IMR-90 (cell line): Measurements from ENCODE around the gene SDHD. TPM values are rescaled to one million over a fixed set of nuclear protein-coding genes. Genes with fewer than 3 reads are reported as not detected.

Source experiments
- ATAC-seq: fragments of 200-7000 bp; cut with Tn5 transposase; 2 replicates; pipeline ENCODE4 v1.9.1; 2020; ENCODE audit warnings: low read depth, mild to moderate bottlenecking, moderate library complexity
- BruUV-seq: library from RNA; stranded (reverse); fragments of 400-500 nt; replicated peaks from 2 replicates; lab custom pipeline; 2021; lab: Mats Ljungman, UMichigan
- CTCF ChIA-PET: fragments of 300-600 bp; formaldehyde crosslinking; extraction: SDS; loops from one replicate; lab custom pipeline; 2021; ENCODE audit warnings: antibody characterized with exemption; lab: Yijun Ruan, JAX
- POLR2A ChIA-PET: fragments of 300-600 bp; sonication (Branson Sonifier 250); formaldehyde crosslinking; loops from one replicate; lab custom pipeline; 2022; ENCODE audit warnings: antibody characterized with exemption; ENCODE audit not compliant: unreplicated experiment; lab: Charles Lee
- DNase-seq: peaks from one replicate; pipeline ENCODE4 v3.0.0; 2013
- H2AFZ ChIP-seq: replicated peaks from 2 replicates; pipeline ENCODE3; 2013; ENCODE audit warnings: low read length, mild to moderate bottlenecking; ENCODE audit not compliant: poor library complexity
- H2AK5ac ChIP-seq: 2 replicates; pipeline ENCODE4 v1.6.1; 2013; ENCODE audit warnings: low read depth, low read length, inconsistent platforms
- H2AK9ac ChIP-seq: replicated peaks from 2 replicates; pipeline ENCODE3; 2013; ENCODE audit warnings: mild to moderate bottlenecking, low read depth, low read length, moderate library complexity; ENCODE audit not compliant: poor library complexity
- H2BK120ac ChIP-seq: 2 replicates; pipeline ENCODE4 v1.6.1; 2013; ENCODE audit warnings: low read depth, low read length, inconsistent platforms
- H2BK15ac ChIP-seq: 3 replicates; pipeline ENCODE4 v1.6.1; 2013; ENCODE audit warnings: low read depth, low read length, inconsistent platforms
- H2BK20ac ChIP-seq: 2 replicates; pipeline ENCODE4 v1.6.1; 2013; ENCODE audit warnings: low read depth, mild to moderate bottlenecking, inconsistent platforms, low read length, moderate library complexity
- H2BK5ac ChIP-seq: 2 replicates; pipeline ENCODE4 v1.6.1; 2013; ENCODE audit warnings: mild to moderate bottlenecking, low read depth, low read length, inconsistent platforms; ENCODE audit not compliant: poor library complexity, severe bottlenecking
- H3K14ac ChIP-seq: replicated peaks from 2 replicates; pipeline ENCODE4 v1.6.1; 2013; ENCODE audit warnings: low read depth, low read length, inconsistent platforms
- H3K18ac ChIP-seq: 2 replicates; pipeline ENCODE4 v1.6.1; 2013; ENCODE audit warnings: low read depth, low read length, control low read depth
- H3K23ac ChIP-seq: 2 replicates; pipeline ENCODE4 v1.6.1; 2013; ENCODE audit warnings: low read depth, low read length, inconsistent platforms
- H3K27ac ChIP-seq: 2 replicates; pipeline ENCODE4 v1.5.1; 2013; ENCODE audit warnings: mild to moderate bottlenecking, control low read depth, low read length; ENCODE audit not compliant: insufficient read depth
- H3K27me3 ChIP-seq: 2 replicates; pipeline ENCODE4 v1.6.1; 2013; ENCODE audit warnings: low read length; ENCODE audit not compliant: control insufficient read depth, insufficient read depth
- H3K36me3 ChIP-seq: 2 replicates; pipeline ENCODE4 v1.6.1; 2013; ENCODE audit warnings: low read length, mixed read lengths; ENCODE audit not compliant: control insufficient read depth, insufficient read depth
- H3K4ac ChIP-seq: 2 replicates; pipeline ENCODE4 v1.6.1; 2013; ENCODE audit warnings: low read depth, low read length, inconsistent platforms
- H3K4me1 ChIP-seq: 2 replicates; pipeline ENCODE4 v1.6.1; 2013; ENCODE audit warnings: low read length, mixed read lengths; ENCODE audit not compliant: control insufficient read depth, insufficient read depth
- H3K4me2 ChIP-seq: 2 replicates; pipeline ENCODE4 v1.6.1; 2013; ENCODE audit warnings: low read depth, mild to moderate bottlenecking, control low read depth, low read length, moderate library complexity
- H3K4me3 ChIP-seq: 2 replicates; pipeline ENCODE4 v1.5.1; 2013; ENCODE audit warnings: low read depth, mild to moderate bottlenecking, control low read depth, low read length, moderate library complexity; ENCODE audit not compliant: insufficient read depth
- H3K56ac ChIP-seq: 2 replicates; pipeline ENCODE4 v1.6.1; 2013; ENCODE audit warnings: low read length, inconsistent platforms; ENCODE audit not compliant: insufficient read depth; ENCODE audit errors: extremely low read depth
- H3K79me1 ChIP-seq, 2 experiments: 2 replicates each; pipeline ENCODE4 v1.6.1; 2013; ENCODE audit warnings: low read length in 2 of 2, inconsistent platforms in 1 of 2, low read depth in 1 of 2
- H3K9ac ChIP-seq: 2 replicates; pipeline ENCODE4 v1.6.1; 2013; ENCODE audit warnings: low read depth, low read length, control low read depth
- H3K9me1 ChIP-seq: 2 replicates; pipeline ENCODE4 v1.6.1; 2013; ENCODE audit warnings: low read length, inconsistent platforms; ENCODE audit not compliant: insufficient read depth
- H3K9me3 ChIP-seq: 2 replicates; pipeline ENCODE4 v1.6.1; 2013; ENCODE audit warnings: low read length; ENCODE audit not compliant: control insufficient read depth, insufficient read depth
- H4K20me1 ChIP-seq: 2 replicates; pipeline ENCODE4 v1.6.1; 2013; ENCODE audit warnings: low read length, inconsistent platforms; ENCODE audit not compliant: insufficient read depth
- H4K5ac ChIP-seq: 2 replicates; pipeline ENCODE4 v1.6.1; 2013; ENCODE audit warnings: mild to moderate bottlenecking, low read depth, low read length, control low read depth
- H4K8ac ChIP-seq, 2 experiments: 2 replicates each; pipeline ENCODE4 v1.6.1; 2013; ENCODE audit warnings: low read depth in 2 of 2, low read length in 2 of 2, control low read depth in 1 of 2, inconsistent platforms in 1 of 2
- H4K91ac ChIP-seq: 2 replicates; pipeline ENCODE4 v1.6.1; 2013; ENCODE audit warnings: low read depth, low read length, inconsistent platforms; ENCODE audit not compliant: insufficient read depth
- BHLHE40 ChIP-seq: fragments of 150-350 bp; IDR thresholded peaks from 2 replicates; pipeline ENCODE4 v1.6.1; 2016; ENCODE audit warnings: mild to moderate bottlenecking, low read depth, low read length
- CEBPB ChIP-seq: IDR thresholded peaks from 2 replicates; pipeline ENCODE4 v1.6.1; 2012; ENCODE audit warnings: low read depth, low read length, improper control_type of control experiment
- CHD1 ChIP-seq: IDR thresholded peaks from 2 replicates; pipeline ENCODE4 v1.6.1; 2012; ENCODE audit warnings: low read depth, low read length, improper control_type of control experiment
- FOS ChIP-seq: fragments of 150-350 bp; IDR thresholded peaks from 2 replicates; pipeline ENCODE4 v1.6.1; 2016; ENCODE audit warnings: low read depth, low read length
- MAZ ChIP-seq: IDR thresholded peaks from 2 replicates; pipeline ENCODE4 v1.6.1; 2012; ENCODE audit warnings: low read depth, mild to moderate bottlenecking, low read length, improper control_type of control experiment, moderate library complexity, borderline replicate concordance
- MXI1 ChIP-seq: IDR thresholded peaks from 2 replicates; pipeline ENCODE4 v1.6.1; 2012; ENCODE audit warnings: low read depth, mild to moderate bottlenecking, low read length, moderate library complexity, borderline replicate concordance
- NFE2L2 ChIP-seq: fragments of 150-350 bp; IDR thresholded peaks from 2 replicates; pipeline ENCODE4 v1.6.1; 2016; ENCODE audit warnings: low read depth, mild to moderate bottlenecking, low read length
- POLR2A ChIP-seq: IDR thresholded peaks from 2 replicates; pipeline ENCODE4 v1.6.1; 2012; ENCODE audit warnings: mild to moderate bottlenecking, low read depth, low read length
- RAD21 ChIP-seq: IDR thresholded peaks from 2 replicates; pipeline ENCODE4 v1.6.1; 2012; ENCODE audit warnings: low read length, improper control_type of control experiment
- RCOR1 ChIP-seq: IDR thresholded peaks from 2 replicates; pipeline ENCODE4 v1.6.1; 2012; ENCODE audit warnings: mild to moderate bottlenecking, low read length, improper control_type of control experiment; ENCODE audit not compliant: insufficient replicate concordance
- RFX5 ChIP-seq: IDR thresholded peaks from 2 replicates; pipeline ENCODE4 v1.8.0; 2012; ENCODE audit warnings: low read depth, mild to moderate bottlenecking, low read length, moderate library complexity
- WGBS, 2 experiments: methylation state at CpG; one replicate each; pipeline versions ENCODE4 v1.1.5 to v1.1.7; 2013; ENCODE audit warnings: missing lambda C conversion rate in 2 of 2; ENCODE audit not compliant: insufficient read length in 1 of 2; ENCODE audit errors: extremely low coverage in 2 of 2; 5-methylcytosine and 5-hydroxymethylcytosine counted together
- dilution Hi-C: fragments of 300-500 bp; cut with HindIII; formaldehyde crosslinking; loops from one replicate; pipeline ENCODE4 v1.14.3; 2018; ENCODE audit warnings: low sequenced_read_pairs; ENCODE audit not compliant: unreplicated experiment
- in situ Hi-C: fragments of 300-500 bp; cut with MboI; formaldehyde crosslinking; loops from 3 replicates; pipeline ENCODE4 v1.14.3; 2019; ENCODE audit warnings: low sequenced_read_pairs, inconsistent platforms, mixed read lengths
- intact Hi-C: fragments of 100-400 bp; cut with micrococcal nuclease; formaldehyde crosslinking; loops from 2 replicates; pipeline ENCODE4 v1.10.0; 2022
- polyA plus RNA-seq, 3 experiments: library from polyadenylated mRNA; depleted of rRNA; stranded (reverse); fragments of >200 nt; gene quantifications; 2 replicates each; pipeline ENCODE4 v1.2.3, GENCODE V29; 2012; ENCODE audit warnings: low replicate concordance in 1 of 3
- total RNA-seq: library from RNA; depleted of rRNA; stranded (reverse); fragments of >200 nt; gene quantifications from 2 replicates; pipeline ENCODE4 v1.2.3, GENCODE V29; 2012
- TF ChIP-seq, protein P1 (sequence below): conservative IDR thresholded peaks from 2 replicates; pipeline ENCODE4 v1.5.1; 2012; ENCODE audit warnings: mild to moderate bottlenecking, low read depth, low read length, improper control_type of control experiment
- TF ChIP-seq, protein P2 (sequence below): fragments of 150-350 bp; IDR thresholded peaks from 2 replicates; pipeline ENCODE4 v1.6.1; 2017; ENCODE audit warnings: mild to moderate bottlenecking, antibody characterized with exemption, low read length, low read depth
- TF ChIP-seq, protein P3 (sequence below): fragments of 150-350 bp; IDR thresholded peaks from 2 replicates; pipeline ENCODE4 v1.6.1; 2016; ENCODE audit warnings: low read depth, mild to moderate bottlenecking, low read length, moderate library complexity, borderline replicate concordance

Gene SDHD
- total and polyA plus RNA-seq, 2 of the 4 experiments (the other 2 are of a cell fraction): 83.2 to 166 TPM

DNA sequence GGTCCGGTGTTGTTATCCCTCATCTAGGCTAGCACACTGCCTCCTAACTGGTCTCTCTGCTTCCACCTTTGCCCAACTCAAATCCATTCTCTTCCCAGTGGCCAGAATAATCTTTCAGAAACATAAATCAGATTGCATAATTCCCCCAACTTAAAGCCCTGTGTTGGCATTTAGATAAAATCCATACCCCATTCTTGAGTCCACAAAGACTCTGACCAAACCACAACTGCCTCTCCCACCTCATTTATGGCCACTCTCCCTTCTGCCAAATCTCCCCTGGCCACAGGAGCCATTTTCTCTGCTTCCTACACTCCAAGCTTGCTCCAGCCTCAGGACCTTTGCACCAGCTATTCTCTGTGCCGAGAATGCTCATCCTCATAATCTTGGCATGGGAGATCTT, 40.4 kb downstream of the SDHD start:
- H2AK5ac ChIP-seq: peak overlapping the region; percentile 57; the same call in 1 of the 2 replicates
- no TSS peak for BruUV-seq
- no peaks in the 10 kb centered on the region for H4K20me1 ChIP-seq
- no peaks in the 10 kb centered on the region for H3K36me3 ChIP-seq
- no peak overlapping the region for H3K14ac ChIP-seq
- H2BK15ac ChIP-seq: no peak overlapping the region
- no peaks in the 10 kb centered on the region for H3K79me1 ChIP-seq
- peaks cover 7% of the 10 kb centered on the region for H3K4me1 ChIP-seq
- no peak overlapping the region for H3K9ac ChIP-seq
- no peak for DNase-seq
- no peak overlapping the region for H2AK9ac ChIP-seq
- 100% methylated on average over 1 of the region's 2 CpGs; no CpG with 5 or more reads in 1 of the 2 experiments for WGBS, 2 experiments
- no peak overlapping the region for H2AFZ ChIP-seq
- no peak overlapping the region for H3K18ac ChIP-seq
- intact Hi-C loops (no loop called here), in situ Hi-C loops (no loop called here), dilution Hi-C loops (no loop called here)
- ATAC-seq: no peak
- no peak overlapping the region for H2BK5ac ChIP-seq
- H2BK20ac ChIP-seq: no peak overlapping the region
- H4K5ac ChIP-seq: no peak overlapping the region
- H3K9me3 ChIP-seq: no peaks in the 10 kb centered on the region
- no peak overlapping the region for H4K8ac ChIP-seq
- H3K9me1 ChIP-seq: peaks cover 6% of the 10 kb centered on the region
- no peak overlapping the region for H3K4me3 ChIP-seq
- H3K56ac ChIP-seq: no peak overlapping the region
- CTCF ChIA-PET: no interaction called here
- POLR2A ChIA-PET: no interaction called here
- no peak for TF ChIP-seq FOS
- TF ChIP-seq POLR2A: no peak
- TF ChIP-seq CHD1: no peak
- TF ChIP-seq BHLHE40: no peak
- no peak for TF ChIP-seq MAZ
- TF ChIP-seq NFE2L2: no peak
- TF ChIP-seq RFX5: no peak
- TF ChIP-seq, protein P1, sequence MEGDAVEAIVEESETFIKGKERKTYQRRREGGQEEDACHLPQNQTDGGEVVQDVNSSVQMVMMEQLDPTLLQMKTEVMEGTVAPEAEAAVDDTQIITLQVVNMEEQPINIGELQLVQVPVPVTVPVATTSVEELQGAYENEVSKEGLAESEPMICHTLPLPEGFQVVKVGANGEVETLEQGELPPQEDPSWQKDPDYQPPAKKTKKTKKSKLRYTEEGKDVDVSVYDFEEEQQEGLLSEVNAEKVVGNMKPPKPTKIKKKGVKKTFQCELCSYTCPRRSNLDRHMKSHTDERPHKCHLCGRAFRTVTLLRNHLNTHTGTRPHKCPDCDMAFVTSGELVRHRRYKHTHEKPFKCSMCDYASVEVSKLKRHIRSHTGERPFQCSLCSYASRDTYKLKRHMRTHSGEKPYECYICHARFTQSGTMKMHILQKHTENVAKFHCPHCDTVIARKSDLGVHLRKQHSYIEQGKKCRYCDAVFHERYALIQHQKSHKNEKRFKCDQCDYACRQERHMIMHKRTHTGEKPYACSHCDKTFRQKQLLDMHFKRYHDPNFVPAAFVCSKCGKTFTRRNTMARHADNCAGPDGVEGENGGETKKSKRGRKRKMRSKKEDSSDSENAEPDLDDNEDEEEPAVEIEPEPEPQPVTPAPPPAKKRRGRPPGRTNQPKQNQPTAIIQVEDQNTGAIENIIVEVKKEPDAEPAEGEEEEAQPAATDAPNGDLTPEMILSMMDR: no peak
- no peak for TF ChIP-seq RCOR1
- TF ChIP-seq CEBPB: no peak
- TF ChIP-seq, protein P2, sequence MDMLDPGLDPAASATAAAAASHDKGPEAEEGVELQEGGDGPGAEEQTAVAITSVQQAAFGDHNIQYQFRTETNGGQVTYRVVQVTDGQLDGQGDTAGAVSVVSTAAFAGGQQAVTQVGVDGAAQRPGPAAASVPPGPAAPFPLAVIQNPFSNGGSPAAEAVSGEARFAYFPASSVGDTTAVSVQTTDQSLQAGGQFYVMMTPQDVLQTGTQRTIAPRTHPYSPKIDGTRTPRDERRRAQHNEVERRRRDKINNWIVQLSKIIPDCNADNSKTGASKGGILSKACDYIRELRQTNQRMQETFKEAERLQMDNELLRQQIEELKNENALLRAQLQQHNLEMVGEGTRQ: no peak
- no peak for TF ChIP-seq RAD21
- TF ChIP-seq, protein P3, sequence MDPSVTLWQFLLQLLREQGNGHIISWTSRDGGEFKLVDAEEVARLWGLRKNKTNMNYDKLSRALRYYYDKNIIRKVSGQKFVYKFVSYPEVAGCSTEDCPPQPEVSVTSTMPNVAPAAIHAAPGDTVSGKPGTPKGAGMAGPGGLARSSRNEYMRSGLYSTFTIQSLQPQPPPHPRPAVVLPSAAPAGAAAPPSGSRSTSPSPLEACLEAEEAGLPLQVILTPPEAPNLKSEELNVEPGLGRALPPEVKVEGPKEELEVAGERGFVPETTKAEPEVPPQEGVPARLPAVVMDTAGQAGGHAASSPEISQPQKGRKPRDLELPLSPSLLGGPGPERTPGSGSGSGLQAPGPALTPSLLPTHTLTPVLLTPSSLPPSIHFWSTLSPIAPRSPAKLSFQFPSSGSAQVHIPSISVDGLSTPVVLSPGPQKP: no peak
- no peak for TF ChIP-seq MXI1
- no peak overlapping the region for H3K23ac ChIP-seq
- no peak overlapping the region for H3K4me2 ChIP-seq
- H3K27me3 ChIP-seq: no peaks in the 10 kb centered on the region
- H3K4ac ChIP-seq: no peak overlapping the region
- H2BK120ac ChIP-seq: no peak overlapping the region
- H4K91ac ChIP-seq: no peak overlapping the region; the same call in 1 of the 2 replicates
- no peak overlapping the region for H3K27ac ChIP-seq
